Ishikawa (cell line): Measurements from ENCODE around the gene PCSK2.

Source experiments
- CEBPB ChIP-seq: IDR thresholded peaks from 2 replicates; pipeline ENCODE4 v1.6.1; 2012
- CREB1 ChIP-seq: IDR thresholded peaks from 2 replicates; pipeline ENCODE4 v1.6.1; 2012; ENCODE audit warnings: low read depth
- EGR1 ChIP-seq: IDR thresholded peaks from 2 replicates; pipeline ENCODE4 v1.6.1; 2012
- EP300 ChIP-seq: IDR thresholded peaks from 2 replicates; pipeline ENCODE4 v1.6.1; 2012; ENCODE audit warnings: borderline replicate concordance
- FOXM1 ChIP-seq: IDR thresholded peaks from 2 replicates; pipeline ENCODE4 v1.6.1; 2012; ENCODE audit warnings: low read depth, borderline replicate concordance
- MAX ChIP-seq: IDR thresholded peaks from 2 replicates; pipeline ENCODE4 v1.6.1; 2012
- NFIC ChIP-seq: IDR thresholded peaks from 2 replicates; pipeline ENCODE4 v1.6.1; 2012
- RAD21 ChIP-seq: IDR thresholded peaks from 2 replicates; pipeline ENCODE4 v1.6.1; 2012; ENCODE audit warnings: low read depth
- REST ChIP-seq: IDR thresholded peaks from 2 replicates; pipeline ENCODE4 v1.6.1; 2012; ENCODE audit warnings: low read depth, mild to moderate bottlenecking
- TAF1 ChIP-seq: IDR thresholded peaks from 2 replicates; pipeline ENCODE4 v1.6.1; 2012; ENCODE audit warnings: low read depth, mild to moderate bottlenecking
- TCF12 ChIP-seq: IDR thresholded peaks from 2 replicates; pipeline ENCODE4 v1.6.1; 2012; ENCODE audit warnings: low read depth
- TEAD4 ChIP-seq: IDR thresholded peaks from 2 replicates; pipeline ENCODE4 v1.6.1; 2012
- YY1 ChIP-seq: IDR thresholded peaks from 2 replicates; pipeline ENCODE4 v1.6.1; 2012; ENCODE audit warnings: low read depth
- ZBTB7A ChIP-seq: IDR thresholded peaks from 2 replicates; pipeline ENCODE4 v1.6.1; 2012; ENCODE audit warnings: low read depth
- TF ChIP-seq, protein P1 (sequence below): IDR thresholded peaks from 2 replicates; pipeline ENCODE4 v1.6.1; 2012

PCSK2 gene

DNA sequence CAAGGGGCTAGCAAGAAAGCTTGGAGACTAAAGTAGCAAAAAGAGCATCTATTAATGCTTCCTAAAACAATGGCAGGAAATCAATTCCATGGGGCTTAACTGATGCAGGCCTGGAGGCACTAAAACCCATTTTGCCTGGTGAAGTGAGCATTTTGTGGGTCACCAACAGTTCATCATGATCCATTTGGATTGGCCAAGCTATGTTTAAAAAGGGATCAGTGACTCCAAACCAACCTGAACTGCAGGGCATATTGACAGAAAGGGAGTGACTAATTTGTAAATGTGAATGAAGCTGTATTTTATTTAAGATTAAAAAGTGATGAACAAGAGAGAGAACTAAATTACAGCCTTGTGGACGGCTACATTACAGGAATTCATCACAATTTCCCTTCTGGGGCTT is 132.0 kb downstream of the PCSK2 start:
- TF ChIP-seq RAD21 (no peak), TCF12 (no peak), MAX (no peak), ZBTB7A (no peak), REST (no peak), FOXM1 (no peak), CEBPB (no peak), YY1 (no peak), NFIC (no peak), TAF1 (no peak), EGR1 (no peak), TEAD4 (no peak), CREB1 (no peak), EP300 (no peak)
- TF ChIP-seq, protein P1, sequence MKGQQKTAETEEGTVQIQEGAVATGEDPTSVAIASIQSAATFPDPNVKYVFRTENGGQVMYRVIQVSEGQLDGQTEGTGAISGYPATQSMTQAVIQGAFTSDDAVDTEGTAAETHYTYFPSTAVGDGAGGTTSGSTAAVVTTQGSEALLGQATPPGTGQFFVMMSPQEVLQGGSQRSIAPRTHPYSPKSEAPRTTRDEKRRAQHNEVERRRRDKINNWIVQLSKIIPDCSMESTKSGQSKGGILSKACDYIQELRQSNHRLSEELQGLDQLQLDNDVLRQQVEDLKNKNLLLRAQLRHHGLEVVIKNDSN = no peak

DNA sequence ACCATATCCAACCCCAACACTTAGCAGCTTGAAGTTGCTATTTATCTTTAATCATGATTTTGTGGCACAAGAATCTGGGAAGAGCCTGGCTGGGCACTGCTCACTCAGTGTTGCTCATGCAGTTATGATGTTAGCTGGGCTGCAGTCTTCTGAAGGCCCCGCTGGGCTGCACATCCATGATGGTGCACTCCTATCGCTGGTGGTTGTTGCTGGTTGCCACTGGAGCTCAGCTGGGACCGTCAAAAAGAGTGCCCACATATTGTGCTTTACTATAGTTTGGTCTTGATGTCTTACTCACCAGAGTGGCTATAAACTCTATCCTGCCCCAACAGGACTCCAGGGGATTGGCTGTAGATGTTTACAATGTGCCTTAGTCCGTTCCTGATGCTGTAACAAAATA is 137.8 kb downstream of the PCSK2 start:
- TF ChIP-seq REST (no peak), FOXM1 (no peak), MAX (no peak), EGR1 (no peak), ZBTB7A (no peak), NFIC (no peak)
- TF ChIP-seq, protein P1 = no peak

- TF ChIP-seq CEBPB (no peak), TAF1 (no peak), CREB1 (no peak), TCF12 (no peak), RAD21 (no peak), FOXM1 (no peak), TEAD4 (no peak), YY1 (no peak), REST (no peak), NFIC (no peak), EP300 (no peak), MAX (no peak)
- TF ChIP-seq, protein P1 = no peak
These were observed 139.0 kb downstream of the PCSK2 start for GRCh38 chr20:17365831-17366230.

- TF ChIP-seq TCF12 (no peak), MAX (no peak), NFIC (no peak), ZBTB7A (no peak), TAF1 (no peak), EP300 (no peak), REST (no peak), FOXM1 (no peak), EGR1 (no peak), TEAD4 (no peak), YY1 (no peak)
These were observed 142.7 kb downstream of the PCSK2 start for GRCh38 chr20:17369506-17369905.
